Measurements from ENCODE around the gene NVL.

- TF ChIP-seq CTCF (IDR thresholded peaks at IDR 0.05) (no peak), POLR2A (IDR thresholded peaks at IDR 0.05) (no peak), POLR2AphosphoS5 (IDR thresholded peaks at IDR 0.05) (no peak), EP300 (IDR thresholded peaks at IDR 0.05) (no peak)
Measured at GRCh38 chr1:224317383-224318045, 12.5 kb downstream of the NVL start.

Measured in gastroesophageal sphincter (tissue), 3 donors.